ENCODE data around the gene PELI2. TPM values are rescaled to one million over a fixed set of nuclear protein-coding genes. Genes with fewer than 3 reads are reported as not detected.
A peak's percentile ranks its signal among the peaks of the same experiment; 100 is the strongest.

PELI2 gene
- total and polyA plus RNA-seq, 8 donors, result 6.0 to 46.6 (median 32.6) TPM

GRCh38 chr14:56118611-56119181 lies 485 bp downstream of the PELI2 start:
- FAIRE-seq, result no peak
- no peaks in the 10 kb centered on the region for H3K36me3 ChIP-seq
- TF ChIP-seq, protein P1, sequence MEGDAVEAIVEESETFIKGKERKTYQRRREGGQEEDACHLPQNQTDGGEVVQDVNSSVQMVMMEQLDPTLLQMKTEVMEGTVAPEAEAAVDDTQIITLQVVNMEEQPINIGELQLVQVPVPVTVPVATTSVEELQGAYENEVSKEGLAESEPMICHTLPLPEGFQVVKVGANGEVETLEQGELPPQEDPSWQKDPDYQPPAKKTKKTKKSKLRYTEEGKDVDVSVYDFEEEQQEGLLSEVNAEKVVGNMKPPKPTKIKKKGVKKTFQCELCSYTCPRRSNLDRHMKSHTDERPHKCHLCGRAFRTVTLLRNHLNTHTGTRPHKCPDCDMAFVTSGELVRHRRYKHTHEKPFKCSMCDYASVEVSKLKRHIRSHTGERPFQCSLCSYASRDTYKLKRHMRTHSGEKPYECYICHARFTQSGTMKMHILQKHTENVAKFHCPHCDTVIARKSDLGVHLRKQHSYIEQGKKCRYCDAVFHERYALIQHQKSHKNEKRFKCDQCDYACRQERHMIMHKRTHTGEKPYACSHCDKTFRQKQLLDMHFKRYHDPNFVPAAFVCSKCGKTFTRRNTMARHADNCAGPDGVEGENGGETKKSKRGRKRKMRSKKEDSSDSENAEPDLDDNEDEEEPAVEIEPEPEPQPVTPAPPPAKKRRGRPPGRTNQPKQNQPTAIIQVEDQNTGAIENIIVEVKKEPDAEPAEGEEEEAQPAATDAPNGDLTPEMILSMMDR (IDR thresholded peaks at IDR 0.05), result no peak
- intact Hi-C loops (cut with DNase I), result no loop called here
- peak overlapping the region; percentile 84 to 99 (median 93) for H3K4me3 ChIP-seq
- peak in 3 of 6 donors; percentile 65 to 85 (median 79) for DNase-seq
- ATAC-seq, result peak; percentile 6 to 45 (median 10)
- H3K4me1 ChIP-seq, result peaks cover 7 to 37% (median 35%) of the 10 kb centered on the region in 3 donors
- peak overlapping the region; percentile 87 to 98 (median 96) for H3K27ac ChIP-seq
- no peaks in the 10 kb centered on the region for H3K27me3 ChIP-seq
- WGBS, 2 donors, result 0 to 1% methylated on average over 45 to 87 of the region's 87 CpGs
- no peaks in the 10 kb centered on the region for H3K9me3 ChIP-seq

DNA sequence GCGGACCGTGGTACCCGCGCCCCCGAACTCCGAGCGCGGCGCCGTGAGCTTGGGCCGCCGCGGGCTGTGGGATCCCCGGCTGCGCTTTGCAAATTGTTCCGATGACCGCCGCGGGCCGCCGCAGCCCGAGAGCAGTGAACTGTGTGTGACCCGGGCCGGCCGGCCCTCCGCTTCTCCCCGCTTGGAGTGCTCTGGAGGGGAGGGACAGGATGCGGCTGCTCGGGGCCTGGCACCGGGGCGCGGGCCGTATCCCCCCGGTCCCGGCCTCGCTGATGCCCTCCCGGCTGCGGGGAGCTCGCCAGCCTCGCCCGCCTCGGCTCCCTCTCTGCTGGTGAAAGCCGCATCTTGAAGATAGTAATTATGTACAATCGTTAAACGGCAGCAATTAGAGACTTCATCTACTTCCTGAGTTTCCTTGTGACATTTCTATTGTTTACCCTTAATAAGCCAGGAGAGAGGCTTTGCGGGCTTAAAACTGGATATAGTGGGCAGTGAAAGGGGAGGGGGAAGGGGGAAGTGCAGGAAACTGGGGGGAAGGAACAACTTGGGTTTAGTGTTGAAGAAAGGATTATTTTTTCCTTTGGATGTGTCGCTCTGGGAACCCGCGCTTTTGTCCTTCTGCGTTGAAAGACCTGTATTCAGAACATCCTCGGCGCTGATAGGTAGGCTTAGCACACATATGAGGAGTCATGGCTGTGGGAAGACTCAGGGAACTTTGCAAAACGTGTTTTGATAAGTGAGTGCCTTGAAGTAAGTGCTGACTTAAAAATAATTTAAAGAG lies 1.2 kb downstream of the PELI2 start:
- ATAC-seq, result peak; percentile 13 to 47 (median 36)
- TF ChIP-seq, protein P1 (IDR thresholded peaks at IDR 0.05), result no peak

GRCh38 chr14:56120091-56120691 lies 2.0 kb downstream of the PELI2 start:
- no peak for FAIRE-seq
- peak; percentile 12 to 38 (median 24) for ATAC-seq
- intact Hi-C loops (cut with DNase I), result no loop called here

More for the DNA sequence above, 1.2 kb downstream of the PELI2 start:
- Histone ChIP-seq H3K4me1 (peaks cover 14 to 44% (median 42%) of the 10 kb centered on the region in 3 donors), H3K9me3 (no peaks in the 10 kb centered on the region), H3K4me3 (peak overlapping the region; percentile 84 to 99 (median 93)), H3K36me3 (no peaks in the 10 kb centered on the region), H3K27ac (peak overlapping the region; percentile 87 to 98 (median 96)), H3K27me3 (no peaks in the 10 kb centered on the region)
- intact Hi-C loops (cut with DNase I), result no loop called here
- WGBS, 2 donors, result 1 to 2% methylated on average over 23 to 53 of the region's 53 CpGs
- DNase-seq (peak in 4 of 6 donors; percentile 50 to 85 (median 70)), FAIRE-seq (no peak)

GRCh38 chr14:56121816-56122215 lies 3.6 kb downstream of the PELI2 start:
- no peaks in the 10 kb centered on the region for H3K27me3 ChIP-seq
- ATAC-seq (no peak), DNase-seq (no peak), FAIRE-seq (no peak)
- peak overlapping the region in 2 of 4 donors; percentile 84 to 99 for H3K4me3 ChIP-seq
- H3K27ac ChIP-seq, result peak overlapping the region in 2 of 4 donors; percentile 97 to 98
- H3K9me3 ChIP-seq, result no peaks in the 10 kb centered on the region
- TF ChIP-seq, protein P1 (IDR thresholded peaks at IDR 0.05), result no peak
- 34 to 39% methylated on average over 3 of the region's 3 CpGs for WGBS, 2 donors
- intact Hi-C loops (cut with DNase I), result no loop called here
- no peaks in the 10 kb centered on the region for H3K36me3 ChIP-seq
- H3K4me1 ChIP-seq, result peaks cover 21 to 45% (median 44%) of the 10 kb centered on the region in 3 donors

More at GRCh38 chr14:56120091-56120691, 2.0 kb downstream of the PELI2 start:
- Histone ChIP-seq H3K4me3 (peak overlapping the region; percentile 84 to 99 (median 93)), H3K36me3 (no peaks in the 10 kb centered on the region), H3K27me3 (no peaks in the 10 kb centered on the region), H3K9me3 (no peaks in the 10 kb centered on the region), H3K4me1 (peaks cover 14 to 49% (median 48%) of the 10 kb centered on the region in 3 donors), H3K27ac (peak overlapping the region; percentile 87 to 98 (median 96))
- 3 to 5% methylated on average over 13 of the region's 13 CpGs for WGBS, 2 donors
- DNase-seq, result no peak
- TF ChIP-seq, protein P1 (IDR thresholded peaks at IDR 0.05), result peak in 1 of 4 donors; percentile 20
